GM23338 (cell line): Measurements from ENCODE around the gene ZNF70. TPM values are rescaled to one million over a fixed set of nuclear protein-coding genes. Genes with fewer than 3 reads are reported as not detected.

Experiments
- ATAC-seq: fragments of 200-7000 bp; cut with Tn5 transposase; 3 replicates; pipeline ENCODE4 v1.9.1; 2020
- DNase-seq: peaks from one replicate; pipeline ENCODE4 v3.0.0-alpha.2; 2015; ENCODE audit warnings: low spot score
- H2AFZ ChIP-seq: fragments of 200-600 bp; sonication (generic); 2 replicates; pipeline ENCODE4 v1.8.0; 2016; ENCODE audit warnings: antibody characterized with exemption, mild to moderate bottlenecking, moderate library complexity
- H3F3A ChIP-seq: fragments of 200-600 bp; sonication (generic); replicated peaks from 2 replicates; pipeline ENCODE4 v1.8.0; 2017; ENCODE audit warnings: antibody characterized with exemption, mixed run types, low read depth
- H3K27ac ChIP-seq: fragments of 200-600 bp; sonication (generic); 2 replicates; pipeline ENCODE4 v1.6.1; 2016; ENCODE audit warnings: low read depth
- H3K27me3 ChIP-seq: fragments of 200-600 bp; sonication (generic); 2 replicates; pipeline ENCODE4 v1.8.0; 2016; ENCODE audit warnings: mild to moderate bottlenecking, mixed run types, moderate library complexity; ENCODE audit not compliant: insufficient read depth
- H3K36me3 ChIP-seq: fragments of 200-600 bp; sonication (generic); 2 replicates; pipeline ENCODE4 v1.8.0; 2016; ENCODE audit warnings: mild to moderate bottlenecking; ENCODE audit not compliant: insufficient read depth
- H3K4me1 ChIP-seq: fragments of 200-600 bp; sonication (generic); 2 replicates; pipeline ENCODE4 v1.8.0; 2016; ENCODE audit warnings: mild to moderate bottlenecking, moderate library complexity; ENCODE audit not compliant: insufficient read depth
- H3K4me2 ChIP-seq: fragments of 200-600 bp; sonication (generic); 2 replicates; pipeline ENCODE4 v1.7.1; 2017; ENCODE audit warnings: mixed run types
- H3K4me3 ChIP-seq: fragments of 200-600 bp; sonication (generic); 2 replicates; pipeline ENCODE4 v1.6.1; 2016; ENCODE audit warnings: mixed run types
- H3K79me2 ChIP-seq: fragments of 200-600 bp; sonication (generic); replicated peaks from 2 replicates; pipeline ENCODE4 v1.8.0; 2017; ENCODE audit warnings: mild to moderate bottlenecking; ENCODE audit not compliant: insufficient read depth
- H3K9me2 ChIP-seq: fragments of 200-600 bp; sonication (generic); 2 replicates; pipeline ENCODE4 v1.8.0; 2017; ENCODE audit not compliant: insufficient read depth
- H4K20me1 ChIP-seq: fragments of 200-600 bp; sonication (generic); replicated peaks from 2 replicates; pipeline ENCODE4 v1.8.0; 2017; ENCODE audit warnings: mild to moderate bottlenecking; ENCODE audit not compliant: insufficient read depth
- H3K27ac Mint-ChIP-seq: 2 replicates; pipeline ENCODE4 v1.8.0; 2020; ENCODE audit warnings: inconsistent platforms, mild to moderate bottlenecking, moderate library complexity, mixed read lengths
- H3K27me3 Mint-ChIP-seq: 3 replicates; pipeline ENCODE4 v1.8.0; 2022; ENCODE audit warnings: low read depth, mild to moderate bottlenecking, moderate library complexity, mixed read lengths, inconsistent platforms; ENCODE audit not compliant: insufficient read depth, poor library complexity
- H3K36me3 Mint-ChIP-seq: 3 replicates; pipeline ENCODE4 v1.8.0; 2021; ENCODE audit warnings: low read depth, mild to moderate bottlenecking, inconsistent platforms, moderate library complexity, mixed read lengths
- H3K4me1 Mint-ChIP-seq: 3 replicates; pipeline ENCODE4 v1.8.0; 2020; ENCODE audit warnings: mild to moderate bottlenecking, inconsistent platforms, mixed read lengths
- H3K4me3 Mint-ChIP-seq: 3 replicates; pipeline ENCODE4 v1.8.0; 2021; ENCODE audit warnings: moderate library complexity, mild to moderate bottlenecking, inconsistent platforms, mixed read lengths
- H3K9me3 Mint-ChIP-seq: 3 replicates; pipeline ENCODE4 v1.8.0; 2020; ENCODE audit warnings: moderate library complexity, mild to moderate bottlenecking, inconsistent platforms, mixed read lengths
- CREB1 ChIP-seq: fragments of 250-450 bp; sonication (Bioruptor Pico); IDR thresholded peaks from 2 replicates; pipeline ENCODE4 v1.5.0; 2020; ENCODE audit warnings: low read depth, mild to moderate bottlenecking, moderate library complexity
- CTCF ChIP-seq, 2 experiments: fragments of 200-600 bp in 1 of 2; sonication (generic) in 1 of 2; conservative IDR thresholded peaks; 2 replicates each; pipeline versions ENCODE4 v1.5.1 to v1.6.1; 2016 to 2017; ENCODE audit warnings: antibody characterized with exemption in 2 of 2, low read depth in 2 of 2, mild to moderate bottlenecking in 2 of 2, moderate library complexity in 1 of 2
- EZH2 ChIP-seq: fragments of 200-600 bp; sonication (generic); IDR thresholded peaks from one replicate; pipeline ENCODE4 v1.8.0; 2017; ENCODE audit warnings: antibody characterized with exemption, mild to moderate bottlenecking, low read depth; ENCODE audit not compliant: unreplicated experiment
- EZH2phosphoT487 ChIP-seq: fragments of 200-600 bp; sonication (generic); IDR thresholded peaks from one replicate; pipeline ENCODE4 v1.8.1; 2018; ENCODE audit warnings: antibody characterized with exemption; ENCODE audit not compliant: unreplicated experiment
- JUNB ChIP-seq: IDR thresholded peaks from one replicate; pipeline ENCODE4 v1.6.1; 2016; ENCODE audit warnings: antibody characterized with exemption; ENCODE audit not compliant: unreplicated experiment
- NANOG ChIP-seq: IDR thresholded peaks from 2 replicates; pipeline ENCODE4 v1.6.1; 2016; ENCODE audit warnings: antibody characterized with exemption, borderline replicate concordance
- POLR2AphosphoS5 ChIP-seq: IDR thresholded peaks from 2 replicates; pipeline ENCODE4 v1.6.1; 2016; ENCODE audit warnings: antibody characterized with exemption, low read depth
- STAT1 ChIP-seq: IDR thresholded peaks from one replicate; pipeline ENCODE4 v1.6.1; 2016; ENCODE audit warnings: antibody characterized with exemption; ENCODE audit not compliant: unreplicated experiment
- ZNF114 ChIP-seq: fragments of 250-450 bp; sonication (Bioruptor Pico); IDR thresholded peaks from 2 replicates; pipeline ENCODE4 v1.5.0; 2020; ENCODE audit warnings: mild to moderate bottlenecking, moderate library complexity
- ZNF331 ChIP-seq: fragments of 250-450 bp; sonication (Bioruptor Pico); IDR thresholded peaks from 2 replicates; pipeline ENCODE4 v1.5.0; 2020; ENCODE audit warnings: low read depth, mild to moderate bottlenecking, moderate library complexity
- ZNF462 ChIP-seq: fragments of 250-450 bp; sonication (Bioruptor Pico); IDR thresholded peaks from 2 replicates; pipeline ENCODE4 v1.5.0; 2020; ENCODE audit warnings: mild to moderate bottlenecking, moderate library complexity
- polyA plus RNA-seq: library from polyadenylated mRNA; unstranded; fragments of >200 nt; fragmentation: Nextera tagmentation; extraction: Ambion mirVana; gene quantifications from 2 replicates; pipeline ENCODE4 v1.2.1, GENCODE V29; 2016
- total RNA-seq: library from RNA; depleted of rRNA; stranded (reverse); fragments of >200 nt; shearing (Covaris generic); gene quantifications from 2 replicates; pipeline ENCODE4 v1.2.3, GENCODE V29; 2014
- TF ChIP-seq, protein P1 (sequence below): IDR thresholded peaks from 2 replicates; pipeline ENCODE4 v1.6.1; 2016; ENCODE audit warnings: antibody characterized with exemption
- TF ChIP-seq, protein P2 (sequence below): IDR thresholded peaks from one replicate; pipeline ENCODE4 v1.6.1; 2018; ENCODE audit warnings: antibody characterized with exemption; ENCODE audit not compliant: unreplicated experiment

Gene ZNF70
- total and polyA plus RNA-seq, 2 experiments from 2014 or later, result 0.45 to 2.6 TPM

- H3K4me1 Mint-ChIP-seq, result no peaks in the 10 kb centered on the region
- Histone ChIP-seq H3K36me3 (peaks cover 16% of the 10 kb centered on the region), H3F3A (no peaks in the 10 kb centered on the region), H4K20me1 (peaks cover 8% of the 10 kb centered on the region), H2AFZ (no peak overlapping the region), H3K79me2 (peaks cover 7% of the 10 kb centered on the region; the same call in 1 of the 2 replicates), H3K9me2 (no peaks in the 10 kb centered on the region), H3K27me3 (no peaks in the 10 kb centered on the region), H3K4me2 (no peak overlapping the region), H3K27ac (no peak overlapping the region), H3K4me1 (no peaks in the 10 kb centered on the region), H3K4me3 (no peak overlapping the region)
- TF ChIP-seq, protein P1, sequence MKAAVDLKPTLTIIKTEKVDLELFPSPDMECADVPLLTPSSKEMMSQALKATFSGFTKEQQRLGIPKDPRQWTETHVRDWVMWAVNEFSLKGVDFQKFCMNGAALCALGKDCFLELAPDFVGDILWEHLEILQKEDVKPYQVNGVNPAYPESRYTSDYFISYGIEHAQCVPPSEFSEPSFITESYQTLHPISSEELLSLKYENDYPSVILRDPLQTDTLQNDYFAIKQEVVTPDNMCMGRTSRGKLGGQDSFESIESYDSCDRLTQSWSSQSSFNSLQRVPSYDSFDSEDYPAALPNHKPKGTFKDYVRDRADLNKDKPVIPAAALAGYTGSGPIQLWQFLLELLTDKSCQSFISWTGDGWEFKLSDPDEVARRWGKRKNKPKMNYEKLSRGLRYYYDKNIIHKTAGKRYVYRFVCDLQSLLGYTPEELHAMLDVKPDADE, result no peak
- TF ChIP-seq CREB1 (CRISPR knock-in tag) (no peak), CTCF (conservative IDR thresholded peaks at IDR 0.05; ENCODE audit: low read depth in 2 of 2) (no peak), ZNF114 (CRISPR knock-in tag) (no peak), EZH2 (no peak), ZNF331 (CRISPR knock-in tag) (no peak), JUNB (no peak), NANOG (no peak), STAT1 (no peak), EZH2phosphoT487 (no peak), POLR2AphosphoS5 (no peak), ZNF462 (CRISPR knock-in tag) (no peak)
- TF ChIP-seq, protein P2, sequence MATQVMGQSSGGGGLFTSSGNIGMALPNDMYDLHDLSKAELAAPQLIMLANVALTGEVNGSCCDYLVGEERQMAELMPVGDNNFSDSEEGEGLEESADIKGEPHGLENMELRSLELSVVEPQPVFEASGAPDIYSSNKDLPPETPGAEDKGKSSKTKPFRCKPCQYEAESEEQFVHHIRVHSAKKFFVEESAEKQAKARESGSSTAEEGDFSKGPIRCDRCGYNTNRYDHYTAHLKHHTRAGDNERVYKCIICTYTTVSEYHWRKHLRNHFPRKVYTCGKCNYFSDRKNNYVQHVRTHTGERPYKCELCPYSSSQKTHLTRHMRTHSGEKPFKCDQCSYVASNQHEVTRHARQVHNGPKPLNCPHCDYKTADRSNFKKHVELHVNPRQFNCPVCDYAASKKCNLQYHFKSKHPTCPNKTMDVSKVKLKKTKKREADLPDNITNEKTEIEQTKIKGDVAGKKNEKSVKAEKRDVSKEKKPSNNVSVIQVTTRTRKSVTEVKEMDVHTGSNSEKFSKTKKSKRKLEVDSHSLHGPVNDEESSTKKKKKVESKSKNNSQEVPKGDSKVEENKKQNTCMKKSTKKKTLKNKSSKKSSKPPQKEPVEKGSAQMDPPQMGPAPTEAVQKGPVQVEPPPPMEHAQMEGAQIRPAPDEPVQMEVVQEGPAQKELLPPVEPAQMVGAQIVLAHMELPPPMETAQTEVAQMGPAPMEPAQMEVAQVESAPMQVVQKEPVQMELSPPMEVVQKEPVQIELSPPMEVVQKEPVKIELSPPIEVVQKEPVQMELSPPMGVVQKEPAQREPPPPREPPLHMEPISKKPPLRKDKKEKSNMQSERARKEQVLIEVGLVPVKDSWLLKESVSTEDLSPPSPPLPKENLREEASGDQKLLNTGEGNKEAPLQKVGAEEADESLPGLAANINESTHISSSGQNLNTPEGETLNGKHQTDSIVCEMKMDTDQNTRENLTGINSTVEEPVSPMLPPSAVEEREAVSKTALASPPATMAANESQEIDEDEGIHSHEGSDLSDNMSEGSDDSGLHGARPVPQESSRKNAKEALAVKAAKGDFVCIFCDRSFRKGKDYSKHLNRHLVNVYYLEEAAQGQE, result no peak
- H3K36me3 Mint-ChIP-seq, result peaks cover 21% of the 10 kb centered on the region
- no peak overlapping the region for H3K4me3 Mint-ChIP-seq
- no peak overlapping the region for H3K27ac Mint-ChIP-seq
- DNase-seq (no peak), ATAC-seq (no peak)
- H3K9me3 Mint-ChIP-seq, result no peaks in the 10 kb centered on the region
- H3K27me3 Mint-ChIP-seq, result peaks cover 8% of the 10 kb centered on the region
Observed at GRCh38 chr22:23695571-23696325, 55.2 kb downstream of the ZNF70 start.
